Measurements from ENCODE around the gene ALDH2. TPM values are rescaled to one million over a fixed set of nuclear protein-coding genes. Genes with fewer than 3 reads are reported as not detected.

The ALDH2 gene
- 67.9 to 95.4 TPM (median 94.5 TPM) in 5 replicates for total RNA-seq (2022; extraction: Qiagen RNA extraction)

DNA sequence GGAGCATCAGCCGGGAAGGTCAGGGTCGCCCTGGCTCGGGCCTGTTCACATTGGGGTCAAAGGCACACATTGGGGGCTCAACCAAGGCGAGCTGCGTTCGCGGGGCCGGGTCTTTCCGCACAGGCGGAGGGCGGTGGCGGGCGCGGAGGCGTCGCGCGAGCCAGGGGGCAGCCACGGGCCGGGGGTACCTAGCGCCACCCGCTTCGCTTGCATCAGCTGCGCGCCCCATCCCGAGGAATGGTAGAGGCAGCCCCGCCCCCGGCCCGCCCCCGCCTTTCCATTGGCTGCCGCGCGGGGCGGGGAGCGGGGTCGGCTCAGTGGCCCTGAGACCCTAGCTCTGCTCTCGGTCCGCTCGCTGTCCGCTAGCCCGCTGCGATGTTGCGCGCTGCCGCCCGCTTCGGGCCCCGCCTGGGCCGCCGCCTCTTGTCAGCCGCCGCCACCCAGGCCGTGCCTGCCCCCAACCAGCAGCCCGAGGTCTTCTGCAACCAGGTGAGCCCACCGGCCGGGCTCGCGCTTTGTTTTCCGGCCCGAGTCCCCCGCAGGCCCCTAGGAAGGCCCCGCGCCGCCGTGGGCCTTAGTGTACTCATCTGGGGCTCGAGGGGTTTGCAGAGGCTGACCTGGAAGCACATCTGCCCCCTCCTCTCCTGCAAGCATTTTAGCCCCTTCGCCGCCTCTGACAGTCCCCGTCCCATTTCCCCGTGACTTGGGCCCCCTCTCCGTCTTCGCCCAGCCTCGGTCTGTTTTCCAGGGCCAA, at the start of gene ALDH2:
ALDH2 (plus strand) TSS at position 326 of the 754 bp plus-strand sequence; CDS start at position 376, 50 bp downstream.

GRCh38 chr12:111841750-111842555, 75.2 kb downstream of the ALDH2 start, which contains the start of gene MAPKAPK5:
MAPKAPK5 (plus strand) TSS chr12:111842228; CDS start chr12:111842734, 506 bp downstream.

Other genes with a start within 250 kb of the ALDH2 start
- gene ATXN2, start 167.6 kb upstream of the ALDH2 start, total RNA-seq (2022; extraction: Qiagen RNA extraction), result 42.1 to 50.8 TPM (median 46.2 TPM) in 5 replicates
- 11.1 to 14.0 TPM (median 13.4 TPM) in 5 replicates for gene BRAP, start 81.0 kb upstream of the ALDH2 start, total RNA-seq (2022; extraction: Qiagen RNA extraction)
- gene ACAD10, start 80.9 kb upstream of the ALDH2 start, total RNA-seq (2022; extraction: Qiagen RNA extraction), result 9.2 to 12.1 TPM (median 9.4 TPM) in 5 replicates
- 51.9 to 57.9 TPM (median 56.6 TPM) in 5 replicates for gene MAPKAPK5, start 75.3 kb downstream of the ALDH2 start, total RNA-seq (2022; extraction: Qiagen RNA extraction)
- 5.2 to 7.1 TPM (median 5.6 TPM) in 5 replicates for gene TMEM116, start 246.2 kb downstream of the ALDH2 start, total RNA-seq (2022; extraction: Qiagen RNA extraction)
- gene ERP29, start 246.5 kb downstream of the ALDH2 start, total RNA-seq (2022; extraction: Qiagen RNA extraction), result 125 to 133 TPM (median 130 TPM) in 5 replicates